ENCODE results near the gene CD164.
A peak's percentile ranks its signal among the peaks of the same experiment; 100 is the strongest.

The CD164 gene

DNA sequence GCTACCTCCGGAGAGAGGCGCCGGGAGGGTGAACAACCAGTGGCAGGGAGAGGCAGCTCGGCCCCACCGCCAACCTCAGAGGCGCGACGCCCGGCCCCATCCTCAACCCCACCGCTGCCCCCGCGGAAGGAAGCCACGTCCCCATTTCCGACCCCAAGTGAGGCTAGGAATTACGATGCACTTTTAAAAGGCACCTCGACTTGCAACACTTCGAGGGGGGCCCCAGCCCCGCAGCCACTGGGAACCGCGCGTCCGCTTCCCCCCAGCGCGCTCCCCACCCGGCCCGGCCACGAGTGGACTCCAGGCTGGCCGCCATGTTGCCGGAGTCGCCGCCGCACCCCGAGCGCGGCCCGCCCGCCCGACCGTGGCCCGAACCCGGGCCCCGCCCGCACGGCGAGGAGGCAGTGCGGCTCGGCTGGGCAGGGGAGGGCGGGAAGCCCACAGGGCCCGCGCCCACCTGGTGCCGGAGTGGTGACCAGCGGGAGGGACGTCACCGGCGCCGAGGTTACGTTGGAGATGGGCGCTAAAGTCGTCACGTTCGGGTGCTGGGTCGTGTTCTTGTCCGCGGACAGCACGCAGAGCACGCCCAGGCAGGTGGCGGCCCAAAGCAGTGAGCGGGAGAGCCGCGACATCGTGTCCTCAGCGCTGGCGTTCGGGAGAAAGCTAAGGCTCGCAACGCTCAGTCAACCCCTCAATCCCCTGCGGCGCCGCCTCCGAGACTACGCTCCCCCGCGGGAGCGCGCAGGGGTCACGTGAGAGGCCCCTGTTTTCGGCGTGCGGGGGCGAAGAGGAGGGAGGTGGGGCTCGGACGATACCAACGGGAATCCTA lies at the start of gene CD164:
TSS of gene CD164 (minus strand) at position 721 of the 829 bp plus-strand sequence. CDS start at position 632, 89 bp downstream.
- peaks cover 15% of the 10 kb centered on the region for H3K36me3 ChIP-seq (ENCODE audit: insufficient read depth, low read length)
- peaks cover 34% of the 10 kb centered on the region for H3K4me1 ChIP-seq (ENCODE audit: control insufficient read depth, insufficient read depth, low read length, unreplicated experiment)
- H2AFZ ChIP-seq (ENCODE audit: low read length, unreplicated experiment): peak within 1 kb of the TSS; percentile 79
- peak within 1 kb of the TSS; percentile 86 for H3K27ac ChIP-seq (ENCODE audit: low read depth, low read length)
- H3K27me3 ChIP-seq (ENCODE audit: insufficient read depth, low read length): no peaks in the 10 kb centered on the region
- peak within 1 kb of the TSS; percentile 86 for H3K4me3 ChIP-seq (ENCODE audit: low read depth, low read length)
- peaks cover 53% of the 10 kb centered on the region for H3K79me2 ChIP-seq (ENCODE audit: control insufficient read depth, insufficient read depth, low read length, unreplicated experiment)

- no peaks in the 10 kb centered on the region for H3K79me2 ChIP-seq (ENCODE audit: control insufficient read depth, insufficient read depth, low read length, unreplicated experiment)
- H3K36me3 ChIP-seq (ENCODE audit: insufficient read depth, low read length): no peaks in the 10 kb centered on the region
- peaks cover 6% of the 10 kb centered on the region for H3K4me1 ChIP-seq (ENCODE audit: control insufficient read depth, insufficient read depth, low read length, unreplicated experiment)
- H3K27ac ChIP-seq (ENCODE audit: low read depth, low read length): no peak overlapping the region
- H3K4me3 ChIP-seq (ENCODE audit: low read depth, low read length): no peak overlapping the region
- no peak overlapping the region for H2AFZ ChIP-seq (ENCODE audit: low read length, unreplicated experiment)
- no peaks in the 10 kb centered on the region for H3K27me3 ChIP-seq (ENCODE audit: insufficient read depth, low read length)
These were observed 47.2 kb upstream of the CD164 start for GRCh38 chr6:109429496-109429895.

- H2AFZ ChIP-seq (ENCODE audit: low read length, unreplicated experiment): no peak overlapping the region
- no peak overlapping the region for H3K27ac ChIP-seq (ENCODE audit: low read depth, low read length)
These were observed 46.7 kb upstream of the CD164 start for GRCh38 chr6:109428889-109429477.

DNA sequence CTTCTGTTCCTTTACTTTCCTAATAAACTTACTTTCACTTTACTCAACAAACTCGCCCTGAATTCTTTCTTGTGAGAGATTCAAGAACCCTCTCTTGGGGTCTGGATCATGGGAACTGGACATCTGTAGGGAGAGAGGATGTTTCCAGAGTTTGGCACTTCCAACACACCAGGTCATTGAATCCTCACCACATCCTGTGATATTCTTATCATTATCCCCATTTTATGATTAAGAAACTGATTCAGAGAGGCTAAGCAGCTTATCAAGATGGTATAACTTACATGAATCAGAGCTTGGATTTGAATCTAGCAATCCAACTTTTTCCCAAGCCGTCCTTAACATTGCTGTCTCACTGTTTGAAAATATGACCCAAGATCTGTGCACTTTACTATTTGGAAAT lies 42.7 kb upstream of the CD164 start:
- Histone ChIP-seq H2AFZ (ENCODE audit: low read length, unreplicated experiment) (peak overlapping the region; percentile 87), H3K27me3 (ENCODE audit: insufficient read depth, low read length) (no peaks in the 10 kb centered on the region), H3K4me1 (ENCODE audit: control insufficient read depth, insufficient read depth, low read length, unreplicated experiment) (peaks cover 11% of the 10 kb centered on the region), H3K36me3 (ENCODE audit: insufficient read depth, low read length) (no peaks in the 10 kb centered on the region), H3K27ac (ENCODE audit: low read depth, low read length) (peak overlapping the region; percentile 14; the same call in 1 of the 2 replicates), H3K79me2 (ENCODE audit: control insufficient read depth, insufficient read depth, low read length, unreplicated experiment) (no peaks in the 10 kb centered on the region), H3K4me3 (ENCODE audit: low read depth, low read length) (peak overlapping the region; percentile 64; the same call in 1 of the 2 replicates)

More at GRCh38 chr6:109428889-109429477, 46.7 kb upstream of the CD164 start:
- Histone ChIP-seq H3K4me1 (ENCODE audit: control insufficient read depth, insufficient read depth, low read length, unreplicated experiment) (peaks cover 11% of the 10 kb centered on the region), H3K79me2 (ENCODE audit: control insufficient read depth, insufficient read depth, low read length, unreplicated experiment) (no peaks in the 10 kb centered on the region), H3K27me3 (ENCODE audit: insufficient read depth, low read length) (no peaks in the 10 kb centered on the region), H3K36me3 (ENCODE audit: insufficient read depth, low read length) (no peaks in the 10 kb centered on the region), H3K4me3 (ENCODE audit: low read depth, low read length) (no peak overlapping the region)

DNA sequence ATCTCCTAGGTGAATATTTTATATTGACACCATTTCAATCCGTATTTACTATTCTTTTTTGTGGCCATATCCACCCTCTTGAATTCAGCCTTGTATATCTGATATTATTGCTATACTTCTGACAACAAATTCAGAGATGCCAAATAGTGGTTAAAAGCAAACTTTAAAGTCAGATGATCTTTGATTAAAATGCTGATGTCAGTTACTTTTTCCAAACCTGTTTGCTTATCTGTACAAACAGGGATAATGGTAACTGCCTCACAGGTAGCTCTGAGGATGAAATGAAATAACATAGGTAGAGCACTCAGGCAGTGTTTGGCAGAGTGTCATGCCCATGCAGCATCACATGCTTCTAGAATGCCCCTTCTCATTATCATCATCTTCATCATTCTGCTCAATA lies 38.9 kb upstream of the CD164 start:
- Histone ChIP-seq H2AFZ (ENCODE audit: low read length, unreplicated experiment) (no peak overlapping the region), H3K79me2 (ENCODE audit: control insufficient read depth, insufficient read depth, low read length, unreplicated experiment) (no peaks in the 10 kb centered on the region), H3K4me1 (ENCODE audit: control insufficient read depth, insufficient read depth, low read length, unreplicated experiment) (peaks cover 11% of the 10 kb centered on the region), H3K4me3 (ENCODE audit: low read depth, low read length) (no peak overlapping the region), H3K36me3 (ENCODE audit: insufficient read depth, low read length) (no peaks in the 10 kb centered on the region), H3K27ac (ENCODE audit: low read depth, low read length) (no peak overlapping the region), H3K27me3 (ENCODE audit: insufficient read depth, low read length) (no peaks in the 10 kb centered on the region)

DNA sequence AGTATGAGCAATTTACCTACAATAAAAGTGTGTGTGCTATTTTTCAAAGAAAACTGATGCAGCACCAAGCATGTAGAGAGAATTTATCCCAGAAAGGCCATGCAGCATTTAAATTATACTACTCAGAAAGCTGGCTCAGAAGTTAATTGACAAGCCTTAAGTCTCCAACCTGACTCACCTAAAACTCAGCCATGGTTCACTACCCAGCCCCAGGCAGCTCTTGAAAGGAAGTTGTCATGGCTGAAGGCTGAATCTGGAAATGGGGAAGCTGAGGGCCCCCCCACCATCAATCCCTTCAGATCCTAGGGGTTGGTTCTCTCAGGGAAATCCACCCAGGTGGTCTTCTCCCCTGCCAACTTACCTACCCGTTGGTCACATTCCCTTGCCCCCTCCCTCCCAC lies 38.5 kb upstream of the CD164 start:
- H3K27me3 ChIP-seq (ENCODE audit: insufficient read depth, low read length): no peaks in the 10 kb centered on the region
- H3K4me3 ChIP-seq (ENCODE audit: low read depth, low read length): no peak overlapping the region
- no peaks in the 10 kb centered on the region for H3K36me3 ChIP-seq (ENCODE audit: insufficient read depth, low read length)
- H3K27ac ChIP-seq (ENCODE audit: low read depth, low read length): no peak overlapping the region
- no peaks in the 10 kb centered on the region for H3K79me2 ChIP-seq (ENCODE audit: control insufficient read depth, insufficient read depth, low read length, unreplicated experiment)
- H3K4me1 ChIP-seq (ENCODE audit: control insufficient read depth, insufficient read depth, low read length, unreplicated experiment): peaks cover 11% of the 10 kb centered on the region
- no peak overlapping the region for H2AFZ ChIP-seq (ENCODE audit: low read length, unreplicated experiment)

DNA sequence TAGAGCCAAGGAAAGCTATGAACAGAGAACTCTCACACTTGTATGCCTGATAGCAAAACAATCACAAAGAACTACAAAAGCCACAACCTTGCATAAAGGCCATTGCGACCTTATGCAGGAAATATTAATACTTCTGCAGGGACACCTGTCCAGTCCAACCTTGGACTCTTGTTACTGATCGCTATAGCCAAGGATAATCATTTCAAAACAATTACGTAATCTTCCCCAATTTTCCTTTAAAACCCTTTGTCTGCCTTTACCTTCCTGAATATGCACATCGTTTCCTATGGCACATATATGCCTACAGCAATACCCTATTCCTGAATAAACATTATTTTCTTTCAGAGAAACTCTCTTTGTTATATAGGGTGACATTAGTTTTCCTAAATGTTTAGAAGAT lies 35.4 kb upstream of the CD164 start:
- Histone ChIP-seq H3K4me1 (ENCODE audit: control insufficient read depth, insufficient read depth, low read length, unreplicated experiment) (no peaks in the 10 kb centered on the region), H2AFZ (ENCODE audit: low read length, unreplicated experiment) (no peak overlapping the region), H3K4me3 (ENCODE audit: low read depth, low read length) (no peak overlapping the region), H3K27me3 (ENCODE audit: insufficient read depth, low read length) (no peaks in the 10 kb centered on the region), H3K79me2 (ENCODE audit: control insufficient read depth, insufficient read depth, low read length, unreplicated experiment) (no peaks in the 10 kb centered on the region), H3K27ac (ENCODE audit: low read depth, low read length) (no peak overlapping the region), H3K36me3 (ENCODE audit: insufficient read depth, low read length) (no peaks in the 10 kb centered on the region)

DNA sequence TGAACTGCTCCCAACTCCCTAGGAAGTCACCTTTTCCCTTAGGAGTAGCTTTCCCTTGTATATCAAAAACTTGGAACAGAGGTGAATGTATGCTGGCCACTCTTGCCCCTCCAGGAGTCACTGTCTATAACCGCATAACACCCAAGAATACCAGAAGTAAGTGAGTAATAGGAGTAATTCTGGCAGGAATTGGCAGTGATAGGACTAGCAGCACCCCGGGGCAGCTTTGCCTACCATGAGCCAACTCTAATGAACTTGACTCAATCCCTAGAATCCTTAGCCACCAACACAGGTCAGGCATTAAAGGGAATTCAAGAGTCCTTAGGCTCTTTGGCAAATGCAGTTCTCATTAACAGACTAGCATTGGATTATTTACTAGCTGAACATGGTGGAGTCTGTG lies 28.8 kb upstream of the CD164 start:
- Histone ChIP-seq H3K36me3 (ENCODE audit: insufficient read depth, low read length) (no peaks in the 10 kb centered on the region), H3K27ac (ENCODE audit: low read depth, low read length) (no peak overlapping the region), H3K4me1 (ENCODE audit: control insufficient read depth, insufficient read depth, low read length, unreplicated experiment) (no peaks in the 10 kb centered on the region), H3K27me3 (ENCODE audit: insufficient read depth, low read length) (peaks cover 4% of the 10 kb centered on the region; the same call in 1 of the 2 replicates), H3K79me2 (ENCODE audit: control insufficient read depth, insufficient read depth, low read length, unreplicated experiment) (no peaks in the 10 kb centered on the region), H3K4me3 (ENCODE audit: low read depth, low read length) (no peak overlapping the region), H2AFZ (ENCODE audit: low read length, unreplicated experiment) (no peak overlapping the region)

DNA sequence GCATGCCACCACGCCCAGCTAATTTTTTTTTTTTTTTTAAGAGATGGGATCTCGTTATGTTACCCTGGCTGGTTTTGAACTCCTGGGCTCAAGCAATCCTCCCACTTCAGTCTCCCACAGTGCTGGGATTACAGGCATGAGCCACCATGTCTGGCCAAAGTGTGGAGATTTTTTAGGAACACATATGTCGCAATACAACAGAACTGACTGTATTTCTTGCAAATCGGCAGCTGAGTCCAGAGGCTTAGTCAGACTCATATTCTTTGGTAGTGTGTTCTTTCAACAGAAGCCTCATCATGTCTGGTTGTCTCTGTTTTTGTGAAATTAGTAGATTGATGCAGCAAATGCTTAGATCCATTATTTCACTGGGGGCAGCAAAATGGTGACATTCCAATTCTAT lies 23.9 kb upstream of the CD164 start:
- peaks cover 3% of the 10 kb centered on the region; the same call in 1 of the 2 replicates for H3K27me3 ChIP-seq (ENCODE audit: insufficient read depth, low read length)
- H3K4me1 ChIP-seq (ENCODE audit: control insufficient read depth, insufficient read depth, low read length, unreplicated experiment): no peaks in the 10 kb centered on the region
- H3K27ac ChIP-seq (ENCODE audit: low read depth, low read length): no peak overlapping the region
- H3K79me2 ChIP-seq (ENCODE audit: control insufficient read depth, insufficient read depth, low read length, unreplicated experiment): no peaks in the 10 kb centered on the region
- H2AFZ ChIP-seq (ENCODE audit: low read length, unreplicated experiment): no peak overlapping the region
- H3K36me3 ChIP-seq (ENCODE audit: insufficient read depth, low read length): no peaks in the 10 kb centered on the region
- H3K4me3 ChIP-seq (ENCODE audit: low read depth, low read length): no peak overlapping the region

- Histone ChIP-seq H3K4me1 (ENCODE audit: control insufficient read depth, insufficient read depth, low read length, unreplicated experiment) (no peaks in the 10 kb centered on the region), H3K4me3 (ENCODE audit: low read depth, low read length) (no peak overlapping the region)
These were observed 14.8 kb upstream of the CD164 start for GRCh38 chr6:109397020-109397419.

More at GRCh38 chr6:109397020-109397419, 14.8 kb upstream of the CD164 start:
- H3K27ac ChIP-seq (ENCODE audit: low read depth, low read length): no peak overlapping the region
- no peaks in the 10 kb centered on the region for H3K79me2 ChIP-seq (ENCODE audit: control insufficient read depth, insufficient read depth, low read length, unreplicated experiment)
- H2AFZ ChIP-seq (ENCODE audit: low read length, unreplicated experiment): no peak overlapping the region
- no peaks in the 10 kb centered on the region for H3K36me3 ChIP-seq (ENCODE audit: insufficient read depth, low read length)
- no peaks in the 10 kb centered on the region for H3K27me3 ChIP-seq (ENCODE audit: insufficient read depth, low read length)

All from ACC112 (cell line).